ENCODE results near the gene OR52K1.
A peak's percentile ranks its signal among the peaks of the same experiment; 100 is the strongest.
"Not testable (repeated sequence)": the region's sequence is repeated elsewhere in the genome, so short reads cannot be mapped to it uniquely, and the experiment has no call there.

The OR52K1 gene

DNA sequence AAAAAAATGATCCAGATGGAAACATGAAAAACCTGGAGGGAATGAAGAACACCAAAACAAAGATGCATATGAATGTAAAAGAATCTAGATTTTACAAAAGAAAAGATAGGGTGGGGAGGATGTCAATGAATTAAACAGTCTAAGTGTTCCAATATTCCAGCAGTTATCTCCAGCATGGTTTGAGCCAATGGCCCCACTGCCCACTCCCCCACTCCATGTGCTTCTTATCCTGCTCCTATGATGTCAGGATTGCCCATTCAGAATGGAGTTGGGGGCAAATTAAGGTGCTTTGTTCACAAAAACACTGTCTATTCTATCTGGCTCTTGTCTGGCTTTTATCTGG is 1.2 kb upstream of the OR52K1 start:
- no peak overlapping the region for H3K27ac ChIP-seq
- no peak for TF ChIP-seq CTCF (conservative IDR thresholded peaks at IDR 0.05; ENCODE audit: low read depth)
- ChIA-PET POLR2A (ENCODE audit: low non-redundant PET) (no interaction called here), CTCF (no interaction called here)
- no peak for DNase-seq (ENCODE audit: low spot score)

- no peak for TF ChIP-seq CTCF (conservative IDR thresholded peaks at IDR 0.05; ENCODE audit: low read depth)
- CTCF ChIA-PET = no interaction called here
- no peak overlapping the region for H3K27ac ChIP-seq
- POLR2A ChIA-PET (ENCODE audit: low non-redundant PET) = no interaction called here
- DNase-seq (ENCODE audit: low spot score) = no peak
Observed at GRCh38 chr11:4484310-4484709, 1.9 kb downstream of the OR52K1 start.

DNA sequence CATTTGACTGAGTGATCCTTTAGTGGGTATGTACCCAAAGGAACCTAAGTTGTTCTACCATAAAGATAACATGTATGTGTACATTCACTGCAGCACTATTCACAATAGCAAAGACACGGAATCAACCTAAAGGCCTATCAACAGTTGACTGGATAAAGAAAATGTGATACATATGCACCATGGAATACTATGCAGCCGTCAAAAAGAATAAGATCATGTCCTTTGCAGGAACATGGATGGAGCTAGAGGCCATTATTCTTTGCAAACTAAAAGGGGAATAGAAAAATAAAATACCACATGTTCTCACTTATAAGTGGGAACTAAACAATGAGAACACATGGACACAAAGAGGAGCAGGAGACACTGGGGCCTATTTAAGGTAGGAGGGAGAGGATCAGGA is 9.0 kb downstream of the OR52K1 start:
- POLR2A ChIA-PET (ENCODE audit: low non-redundant PET); DNase-seq (ENCODE audit: low spot score); H3K27ac ChIP-seq: not testable (repeated sequence)
- CTCF ChIA-PET = interaction anchor here (0.6 kb wide), 1 partner anchor 118 kb away, joined by 3 read pairs; no protein-coding TSS in a partner anchor

GRCh38 chr11:4491878-4492606 is 9.6 kb downstream of the OR52K1 start:
- ChIA-PET POLR2A (ENCODE audit: low non-redundant PET) (no interaction called here), CTCF (interaction anchor here (0.6 to 4.0 kb wide), 3 partner anchors 117 to 305 kb away, joined by 3 to 43 read pairs (median 4); no protein-coding TSS in a partner anchor)
- no peak for DNase-seq (ENCODE audit: low spot score)
- H3K27ac ChIP-seq = no peak overlapping the region
- TF ChIP-seq CTCF (conservative IDR thresholded peaks at IDR 0.05; ENCODE audit: low read depth) = no peak

GRCh38 chr11:4493480-4493818 is 11.0 kb downstream of the OR52K1 start:
- peak; percentile 9; the same call in 1 of the 2 replicates for TF ChIP-seq CTCF (conservative IDR thresholded peaks at IDR 0.05; ENCODE audit: low read depth)
- no peak for DNase-seq (ENCODE audit: low spot score)
- no peak overlapping the region for H3K27ac ChIP-seq
- CTCF ChIA-PET = interaction anchor here (0.6 to 4.0 kb wide), 3 partner anchors 52 to 308 kb away, joined by 3 to 43 read pairs (median 4); no protein-coding TSS in a partner anchor
- POLR2A ChIA-PET (ENCODE audit: low non-redundant PET) = no interaction called here

DNA sequence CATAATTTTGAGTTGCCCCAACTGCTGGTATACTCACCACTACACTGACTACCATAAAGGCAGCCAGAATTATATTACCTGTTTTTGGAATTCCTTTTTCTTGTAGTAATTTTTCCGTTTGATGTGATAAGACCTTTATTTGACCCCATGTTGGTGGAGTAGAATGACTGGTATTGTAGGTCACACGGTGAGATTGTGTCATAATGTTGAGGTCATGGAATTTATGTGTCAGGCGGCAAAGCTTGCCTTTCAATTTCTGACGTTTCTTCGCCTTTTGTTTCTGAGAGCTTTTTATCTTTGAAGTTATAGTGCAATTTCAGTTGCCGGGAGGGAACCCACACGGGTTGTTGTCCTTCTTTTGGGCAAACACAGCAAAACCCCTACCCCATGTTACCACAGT is 13.0 kb downstream of the OR52K1 start:
- no peak for DNase-seq (ENCODE audit: low spot score)
- POLR2A ChIA-PET (ENCODE audit: low non-redundant PET) = no interaction called here
- no peak overlapping the region for H3K27ac ChIP-seq
- CTCF ChIA-PET = interaction anchor here (4.0 kb wide), 1 partner anchor 308 kb away, joined by 43 read pairs; no protein-coding TSS in a partner anchor
- no peak for TF ChIP-seq CTCF (conservative IDR thresholded peaks at IDR 0.05; ENCODE audit: low read depth)

- CTCF ChIA-PET = interaction anchor here (0.7 to 1.2 kb wide), 2 partner anchors 308 to 309 kb away, joined by 3 read pairs; no protein-coding TSS in a partner anchor
- no peak for TF ChIP-seq CTCF (conservative IDR thresholded peaks at IDR 0.05; ENCODE audit: low read depth)
- no peak for DNase-seq (ENCODE audit: low spot score)
- POLR2A ChIA-PET (ENCODE audit: low non-redundant PET) = no interaction called here
- no peak overlapping the region for H3K27ac ChIP-seq
Observed at GRCh38 chr11:4495986-4496385, 13.5 kb downstream of the OR52K1 start.

Data from RWPE1 (cell line).